GM12875 (cell line): Measurements from ENCODE around the gene CCDC182.

Source experiments
- H3K4me3 ChIP-seq: one replicate; pipeline ENCODE4 v1.5.1; 2011; ENCODE audit warnings: low read depth, low read length, control low read depth
- CTCF ChIP-seq: IDR thresholded peaks from 2 replicates; pipeline ENCODE4 v1.5.1; 2011; ENCODE audit warnings: low read depth, mild to moderate bottlenecking, control low read depth, inconsistent platforms, low read length, moderate library complexity, borderline replicate concordance; ENCODE audit not compliant: insufficient read depth

CCDC182 gene

GRCh38 chr17:57782062-57782490 is 37.0 kb upstream of the CCDC182 start:
- H3K4me3 ChIP-seq, result no peak overlapping the region
- no peak for TF ChIP-seq CTCF

GRCh38 chr17:57781386-57782061 is 36.4 kb upstream of the CCDC182 start:
- H3K4me3 ChIP-seq, result no peak overlapping the region
- no peak for TF ChIP-seq CTCF

- no peak overlapping the region for H3K4me3 ChIP-seq
- no peak for TF ChIP-seq CTCF
These were observed 34.6 kb upstream of the CCDC182 start for GRCh38 chr17:57779706-57780105.

GRCh38 chr17:57778306-57778705 is 33.2 kb upstream of the CCDC182 start:
- no peak for TF ChIP-seq CTCF
- no peak overlapping the region for H3K4me3 ChIP-seq

GRCh38 chr17:57776366-57776765 is 31.3 kb upstream of the CCDC182 start:
- H3K4me3 ChIP-seq, result no peak overlapping the region
- no peak for TF ChIP-seq CTCF

- H3K4me3 ChIP-seq, result no peak overlapping the region
- no peak for TF ChIP-seq CTCF
These were observed 29.8 kb upstream of the CCDC182 start for GRCh38 chr17:57774872-57775271.

- TF ChIP-seq CTCF, result no peak
- H3K4me3 ChIP-seq, result no peak overlapping the region
These were observed 28.5 kb upstream of the CCDC182 start for GRCh38 chr17:57773557-57773956.
